OCI-LY7 (cell line): ENCODE results near the gene DNAH14. TPM values are rescaled to one million over a fixed set of nuclear protein-coding genes. Genes with fewer than 3 reads are reported as not detected.

Experiments
- BruUV-seq: library from RNA; stranded (reverse); fragments of 400-500 nt; replicated peaks from 2 replicates; lab custom pipeline; 2021; lab: Mats Ljungman, UMichigan
- CTCF ChIA-PET: fragments of 300-600 bp; sonication (Branson Sonifier 250); formaldehyde crosslinking; loops from one replicate; lab custom pipeline; 2022; ENCODE audit warnings: antibody characterized with exemption; ENCODE audit not compliant: unreplicated experiment; lab: Charles Lee
- POLR2A ChIA-PET: fragments of 300-600 bp; sonication (Branson Sonifier 250); formaldehyde crosslinking; loops from one replicate; lab custom pipeline; 2022; ENCODE audit warnings: antibody characterized with exemption; lab: Charles Lee
- DNase-seq: peaks from one replicate; pipeline ENCODE4 v3.0.0-alpha.2; 2015; ENCODE audit warnings: low spot score
- H2AFZ ChIP-seq: fragments of 200-600 bp; sonication (generic), shearing (Covaris generic); 2 replicates; pipeline ENCODE4 v1.6.1; 2014; ENCODE audit warnings: mild to moderate bottlenecking, antibody characterized with exemption, low read length, moderate library complexity
- H3K27ac ChIP-seq: fragments of 200-600 bp; sonication (generic); 2 replicates; pipeline ENCODE4 v1.5.1; 2014; ENCODE audit warnings: mixed run types, low read depth, mild to moderate bottlenecking, moderate library complexity, low read length, inconsistent platforms; ENCODE audit not compliant: poor library complexity, severe bottlenecking
- H3K36me3 ChIP-seq: fragments of 200-600 bp; sonication (generic); 2 replicates; pipeline ENCODE4 v1.6.1; 2014; ENCODE audit warnings: mild to moderate bottlenecking, antibody characterized with exemption, low read length, moderate library complexity, mixed read lengths; ENCODE audit not compliant: insufficient read depth
- H3K4me1 ChIP-seq: fragments of 200-600 bp; sonication (generic); 2 replicates; pipeline ENCODE4 v1.5.1; 2014; ENCODE audit warnings: mild to moderate bottlenecking, low read length; ENCODE audit not compliant: insufficient read depth, poor library complexity, severe bottlenecking
- H3K4me2 ChIP-seq: fragments of 200-600 bp; sonication (generic); 2 replicates; pipeline ENCODE4 v1.6.1; 2014; ENCODE audit warnings: mild to moderate bottlenecking, low read length
- H3K4me3 ChIP-seq: fragments of 200-600 bp; sonication (generic); 2 replicates; pipeline ENCODE4 v1.5.1; 2014; ENCODE audit warnings: mild to moderate bottlenecking, low read depth, low read length; ENCODE audit not compliant: poor library complexity, severe bottlenecking
- H3K79me2 ChIP-seq: fragments of 200-600 bp; sonication (generic); 2 replicates; pipeline ENCODE4 v1.6.1; 2016; ENCODE audit warnings: low read depth, mild to moderate bottlenecking, low read length, moderate library complexity, mixed read lengths; ENCODE audit not compliant: insufficient read depth
- H3K9me2 ChIP-seq: fragments of 200-600 bp; sonication (generic); 2 replicates; pipeline ENCODE4 v1.6.1; 2016; ENCODE audit warnings: mild to moderate bottlenecking, low read length, mixed read lengths; ENCODE audit not compliant: insufficient read depth
- H3K9me3 ChIP-seq: fragments of 200-600 bp; sonication (generic); 2 replicates; pipeline ENCODE4 v1.6.1; 2014; ENCODE audit warnings: mild to moderate bottlenecking, mixed run types, low read length, mixed read lengths
- H4K20me1 ChIP-seq: fragments of 200-600 bp; sonication (generic); 2 replicates; pipeline ENCODE4 v1.6.1; 2014; ENCODE audit warnings: mild to moderate bottlenecking, antibody characterized with exemption, low read length, moderate library complexity, mixed read lengths; ENCODE audit not compliant: insufficient read depth
- CTCF ChIP-seq: fragments of 200-600 bp; sonication (generic); conservative IDR thresholded peaks from 2 replicates; pipeline ENCODE4 v1.5.1; 2014; ENCODE audit warnings: mild to moderate bottlenecking, antibody characterized with exemption, low read length, moderate library complexity, mixed read lengths
- EZH2phosphoT487 ChIP-seq: fragments of 200-600 bp; sonication (generic); IDR thresholded peaks from 2 replicates; pipeline ENCODE4 v1.6.1; 2018; ENCODE audit warnings: low read depth, borderline replicate concordance, mild to moderate bottlenecking, mixed run types, antibody characterized with exemption, low read length, moderate library complexity, mixed read lengths
- intact Hi-C: fragments of 100-400 bp; cut with micrococcal nuclease; formaldehyde crosslinking; loops from one replicate; pipeline ENCODE4 v1.10.0; 2022; ENCODE audit not compliant: unreplicated experiment
- total RNA-seq, 2 experiments: library from RNA; depleted of rRNA in 1 of 2; stranded (reverse); fragments of >200 nt in 1 of 2; shearing (Covaris generic) in 1 of 2; gene quantifications; 2 replicates each; pipeline ENCODE4 v1.2.3, GENCODE V29; 2014 to 2022

The DNAH14 gene
- total RNA-seq, 2 experiments from 2014 or later, result not detected

- intact Hi-C loops, result loop anchor here (1.0 to 2.0 kb wide), 2 partner anchors 8 to 117 kb away; partner anchors contain the start of gene LBR
- BruUV-seq, result no TSS peak
- TF ChIP-seq EZH2phosphoT487, result no peak
- no peak for TF ChIP-seq CTCF
- CTCF ChIA-PET, result no interaction called here
- DNase-seq, result peak; percentile 88
- H3K27ac ChIP-seq, result peak overlapping the region; percentile 94
- H2AFZ ChIP-seq, result peak overlapping the region; percentile 22; the same call in 1 of the 2 replicates
- H3K4me3 ChIP-seq, result peak overlapping the region; percentile 54
- peaks cover 72% of the 10 kb centered on the region for H3K4me1 ChIP-seq
- H3K79me2 ChIP-seq, result no peaks in the 10 kb centered on the region
- peak overlapping the region; percentile 74 for H3K4me2 ChIP-seq
- H3K36me3 ChIP-seq, result no peaks in the 10 kb centered on the region; the same call in 1 of the 2 replicates
- H3K9me2 ChIP-seq, result no peaks in the 10 kb centered on the region
- no peaks in the 10 kb centered on the region for H4K20me1 ChIP-seq
- POLR2A ChIA-PET, result interaction anchor here (1.0 kb wide), 1 partner anchor 9 kb away, joined by 7 read pairs; no protein-coding TSS in a partner anchor
- no peaks in the 10 kb centered on the region for H3K9me3 ChIP-seq
Observed at GRCh38 chr1:225435957-225436392, 506.5 kb downstream of the DNAH14 start.

GRCh38 chr1:225437710-225438437 is 508.4 kb downstream of the DNAH14 start:
- no peak for DNase-seq
- POLR2A ChIA-PET, result interaction anchor here (9.5 kb wide), 1 partner anchor 9 kb away, joined by 242 read pairs; the partner anchor contains the start of gene LBR

More at GRCh38 chr1:225437710-225438437, 508.4 kb downstream of the DNAH14 start:
- Histone ChIP-seq H3K27ac (peak overlapping the region; percentile 94), H2AFZ (no peak overlapping the region; the same call in 1 of the 2 replicates), H3K9me2 (no peaks in the 10 kb centered on the region), H3K9me3 (no peaks in the 10 kb centered on the region), H3K4me1 (peaks cover 91% of the 10 kb centered on the region), H4K20me1 (no peaks in the 10 kb centered on the region), H3K4me3 (no peak overlapping the region), H3K79me2 (no peaks in the 10 kb centered on the region), H3K4me2 (0 out of 2 replicates have a peak overlapping the region, but pooled peaks have one; percentile 74), H3K36me3 (no peaks in the 10 kb centered on the region)
- intact Hi-C loops, result loop anchor here (2.0 kb wide), 1 partner anchor 119 kb away; no protein-coding TSS in a partner anchor
- no TSS peak for BruUV-seq
- CTCF ChIA-PET, result no interaction called here
- TF ChIP-seq EZH2phosphoT487 (no peak), CTCF (peak; percentile 81)
